HCT116 (cell line): ENCODE data around the gene FNDC8. TPM values are rescaled to one million over a fixed set of nuclear protein-coding genes. Genes with fewer than 3 reads are reported as not detected.
"Not testable (repeated sequence)": the region's sequence is repeated elsewhere in the genome, so short reads cannot be mapped to it uniquely, and the experiment has no call there.

ENCODE experiments used
- ATAC-seq: fragments of 200-7000 bp; cut with Tn5 transposase; 2 replicates; pipeline ENCODE4 v1.9.1; 2020; ENCODE audit warnings: mild to moderate bottlenecking, moderate library complexity
- BruUV-seq: library from RNA; stranded (reverse); fragments of 400-500 nt; replicated peaks from 2 replicates; lab custom pipeline; 2021; lab: Mats Ljungman, UMichigan
- CTCF ChIA-PET: fragments of 300-600 bp; sonication (Branson Sonifier 250); formaldehyde crosslinking; loops from one replicate; lab custom pipeline; 2021; ENCODE audit warnings: antibody characterized with exemption; lab: Charles Lee
- POLR2A ChIA-PET: fragments of 300-600, 350-600 bp; sonication (Branson Sonifier 250); formaldehyde crosslinking; loops from one replicate; lab custom pipeline; 2021; ENCODE audit warnings: antibody characterized with exemption; lab: Charles Lee
- RAD21 ChIA-PET, 2 experiments: fragments of 300-600 bp; sonication (Branson Sonifier 250); formaldehyde crosslinking; loops; one replicate each; lab custom pipeline; 2023; ENCODE audit warnings: low total read pairs in 2 of 2; ENCODE audit not compliant: uncharacterized antibody in 2 of 2, unreplicated experiment in 2 of 2, low non-redundant PET in 1 of 2; lab: Charles Lee
- DNase-seq: peaks from one replicate; pipeline ENCODE4 v3.0.0-alpha.2; 2010; ENCODE audit warnings: low read depth, low spot score
- H2AFZ ChIP-seq: fragments of 200-600 bp; shearing (Covaris generic), sonication (generic); 2 replicates; pipeline ENCODE4 v1.6.1; 2017; ENCODE audit warnings: low read depth, mixed run types, mixed read lengths, antibody characterized with exemption, low read length; ENCODE audit not compliant: poor library complexity, severe bottlenecking
- H3K27ac ChIP-seq: 2 replicates; pipeline ENCODE4 v1.5.1; 2012; ENCODE audit warnings: low read depth, low read length
- H3K27me3 ChIP-seq: fragments of 200-600 bp; sonication (generic); 2 replicates; pipeline ENCODE4 v1.6.1; 2016; ENCODE audit warnings: mixed run types, low read length, mixed read lengths; ENCODE audit not compliant: insufficient read depth
- H3K36me3 ChIP-seq, 2 experiments: fragments of 200-500 bp in 1 of 2; fragments of 200-600 bp in 1 of 2; sonication (Bioruptor generic) in 1 of 2; sonication (generic) in 1 of 2; 2 replicates each; pipeline versions ENCODE4 v1.5.1 to v1.6.1; 2014 to 2016; ENCODE audit warnings: low read length in 2 of 2, inconsistent platforms in 1 of 2, mixed read lengths in 1 of 2, mixed run types in 1 of 2; ENCODE audit not compliant: insufficient read depth in 2 of 2, control insufficient read depth in 1 of 2
- H3K4me1 ChIP-seq, 2 experiments: fragments of 200-600 bp in 1 of 2; sonication (generic) in 1 of 2; 2 replicates each; pipeline versions ENCODE4 v1.5.1 to v1.6.1; 2012 to 2017; ENCODE audit warnings: low read length in 2 of 2, inconsistent platforms in 1 of 2, mild to moderate bottlenecking in 1 of 2, mixed read lengths in 1 of 2, mixed run types in 1 of 2, moderate library complexity in 1 of 2; ENCODE audit not compliant: insufficient read depth in 2 of 2, control insufficient read depth in 1 of 2
- H3K4me2 ChIP-seq: fragments of 200-600 bp; sonication (generic); 2 replicates; pipeline ENCODE4 v1.6.1; 2017; ENCODE audit warnings: mixed run types, low read length, mixed read lengths
- H3K4me3 ChIP-seq, 2 experiments: fragments of 200-600 bp in 1 of 2; sonication (generic) in 1 of 2; replicated peaks in 1 of 2; 2 replicates each; pipeline ENCODE4 v1.5.1; 2011 to 2016; ENCODE audit warnings: low read length in 2 of 2, control low read depth in 1 of 2, low read depth in 1 of 2, mild to moderate bottlenecking in 1 of 2, mixed read lengths in 1 of 2, mixed run types in 1 of 2
- H3K79me2 ChIP-seq: fragments of 200-600 bp; sonication (generic); 2 replicates; pipeline ENCODE4 v1.6.1; 2017; ENCODE audit warnings: mild to moderate bottlenecking, mixed run types, low read length, moderate library complexity, mixed read lengths; ENCODE audit not compliant: insufficient read depth
- H3K9ac ChIP-seq: fragments of 200-600 bp; sonication (generic); 2 replicates; pipeline ENCODE4 v1.6.1; 2016; ENCODE audit warnings: low read length, mixed read lengths
- H3K9me2 ChIP-seq: fragments of 200-600 bp; sonication (generic), shearing (Covaris generic); 2 replicates; pipeline ENCODE4 v1.6.1; 2017; ENCODE audit warnings: mixed run types, mild to moderate bottlenecking, moderate library complexity; ENCODE audit not compliant: insufficient read depth
- H3K9me3 ChIP-seq, 2 experiments: fragments of 200-500 bp in 1 of 2; fragments of 200-600 bp in 1 of 2; sonication (Bioruptor generic) in 1 of 2; sonication (generic) in 1 of 2; 2 replicates each; pipeline ENCODE4 v1.6.1; 2014 to 2017; ENCODE audit warnings: low read length in 2 of 2, mixed read lengths in 2 of 2, inconsistent platforms in 1 of 2, low read depth in 1 of 2, mild to moderate bottlenecking in 1 of 2, mixed run types in 1 of 2, moderate library complexity in 1 of 2; ENCODE audit not compliant: control insufficient read depth in 1 of 2, insufficient read depth in 1 of 2
- H4K20me1 ChIP-seq: fragments of 200-600 bp; sonication (generic), shearing (Covaris generic); 2 replicates; pipeline ENCODE4 v1.6.1; 2017; ENCODE audit warnings: mixed run types, mild to moderate bottlenecking, moderate library complexity; ENCODE audit not compliant: insufficient read depth
- CEBPB ChIP-seq: IDR thresholded peaks from 2 replicates; pipeline ENCODE4 v1.6.1; 2012; ENCODE audit warnings: low read depth
- EZH2 ChIP-seq: fragments of 200-600 bp; sonication (generic); IDR thresholded peaks from 2 replicates; pipeline ENCODE4 v1.6.1; 2017; ENCODE audit warnings: antibody characterized with exemption, mixed run types
- TCF7L2 ChIP-seq: IDR thresholded peaks from 2 replicates; pipeline ENCODE4 v1.7.0; 2011; ENCODE audit warnings: borderline replicate concordance, inconsistent platforms; ENCODE audit not compliant: insufficient read depth, insufficient read length; ENCODE audit errors: extremely low read depth
- intact Hi-C: fragments of 100-400 bp; cut with micrococcal nuclease; formaldehyde crosslinking; loops from 2 replicates; pipeline ENCODE4 v1.10.0; 2022
- total RNA-seq: library from RNA; stranded (reverse); gene quantifications from one replicate; pipeline ENCODE4 v1.2.1, GENCODE V29; 2021; ENCODE audit not compliant: unreplicated experiment

FNDC8 gene
- total RNA-seq, 1 experiment from 2014 or later = not detected

GRCh38 chr17:35176897-35177296 is 55.5 kb downstream of the FNDC8 start (continued):
- TF ChIP-seq TCF7L2 (no peak), EZH2 (no peak), CEBPB (no peak)

- POLR2A ChIA-PET = not testable (repeated sequence)
Observed at GRCh38 chr17:35179379-35179778, 58.0 kb downstream of the FNDC8 start.

More at GRCh38 chr17:35179379-35179778, 58.0 kb downstream of the FNDC8 start:
- DNase-seq, H3K4me3 ChIP-seq, CTCF ChIA-PET, ATAC-seq, H4K20me1 ChIP-seq, H3K4me1 ChIP-seq, H3K9ac ChIP-seq, H3K36me3 ChIP-seq, H3K27ac ChIP-seq, H3K9me3 ChIP-seq, H3K27me3 ChIP-seq, H3K4me2 ChIP-seq, H2AFZ ChIP-seq, RAD21 ChIA-PET, BruUV-seq, H3K79me2 ChIP-seq, H3K9me2 ChIP-seq: not testable (repeated sequence)
- intact Hi-C loops = loop anchor here (10.0 kb wide), 1 partner anchor 135 kb away; no protein-coding TSS in a partner anchor

Other genes starting within 250 kb of the FNDC8 start
- 1.1 TPM for gene CCT6B, start 160.2 kb upstream of the FNDC8 start, total RNA-seq
- 11.1 TPM for gene ZNF830, start 160.1 kb upstream of the FNDC8 start, total RNA-seq
- 49.4 TPM for gene LIG3, start 141.1 kb upstream of the FNDC8 start, total RNA-seq
- 40.3 TPM for gene RFFL, start 57.9 kb upstream of the FNDC8 start, total RNA-seq
- 12.9 TPM for gene RAD51D, start 1.8 kb upstream of the FNDC8 start, total RNA-seq
- gene NLE1, start 20.7 kb downstream of the FNDC8 start, total RNA-seq = 55.5 TPM
- not detected for gene UNC45B, start 26.2 kb downstream of the FNDC8 start, total RNA-seq
- not detected for gene SLC35G3, start 72.8 kb downstream of the FNDC8 start, total RNA-seq
- gene SLFN5, start 121.5 kb downstream of the FNDC8 start, total RNA-seq = 23.7 TPM